WI38 (cell line): ENCODE measurements around the gene STEEP1.
"Not testable (repeated sequence)": the region's sequence is repeated elsewhere in the genome, so short reads cannot be mapped to it uniquely, and the experiment has no call there.

Experiments used
- H3K4me3 ChIP-seq: 2 replicates; pipeline ENCODE4 v1.5.1; 2011; ENCODE audit warnings: low read depth, mild to moderate bottlenecking, control low read depth, low read length
- TF ChIP-seq, protein P1 (sequence below): IDR thresholded peaks from 2 replicates; pipeline ENCODE4 v1.5.1; 2012; ENCODE audit warnings: low read depth, mild to moderate bottlenecking, control low read depth, low read length

The STEEP1 gene

DNA sequence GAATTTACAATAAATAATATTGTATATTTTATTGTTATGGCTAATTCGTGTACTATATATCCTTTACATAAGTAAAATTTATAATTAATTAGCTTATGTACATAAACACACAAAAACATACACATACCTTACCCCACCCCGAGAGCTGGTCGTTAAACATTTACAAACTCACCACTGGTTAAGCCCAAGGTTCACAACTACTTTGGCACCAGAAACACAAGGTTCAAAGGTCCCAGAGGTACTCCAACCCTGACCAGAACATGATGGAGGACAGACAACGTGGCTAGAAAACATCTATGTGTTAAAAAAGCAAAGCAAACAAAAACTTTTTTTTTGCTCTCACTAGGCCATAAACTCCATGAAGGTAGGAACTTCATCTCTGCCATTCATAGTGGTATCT is 59.3 kb downstream of the STEEP1 start:
- TF ChIP-seq, protein P1, sequence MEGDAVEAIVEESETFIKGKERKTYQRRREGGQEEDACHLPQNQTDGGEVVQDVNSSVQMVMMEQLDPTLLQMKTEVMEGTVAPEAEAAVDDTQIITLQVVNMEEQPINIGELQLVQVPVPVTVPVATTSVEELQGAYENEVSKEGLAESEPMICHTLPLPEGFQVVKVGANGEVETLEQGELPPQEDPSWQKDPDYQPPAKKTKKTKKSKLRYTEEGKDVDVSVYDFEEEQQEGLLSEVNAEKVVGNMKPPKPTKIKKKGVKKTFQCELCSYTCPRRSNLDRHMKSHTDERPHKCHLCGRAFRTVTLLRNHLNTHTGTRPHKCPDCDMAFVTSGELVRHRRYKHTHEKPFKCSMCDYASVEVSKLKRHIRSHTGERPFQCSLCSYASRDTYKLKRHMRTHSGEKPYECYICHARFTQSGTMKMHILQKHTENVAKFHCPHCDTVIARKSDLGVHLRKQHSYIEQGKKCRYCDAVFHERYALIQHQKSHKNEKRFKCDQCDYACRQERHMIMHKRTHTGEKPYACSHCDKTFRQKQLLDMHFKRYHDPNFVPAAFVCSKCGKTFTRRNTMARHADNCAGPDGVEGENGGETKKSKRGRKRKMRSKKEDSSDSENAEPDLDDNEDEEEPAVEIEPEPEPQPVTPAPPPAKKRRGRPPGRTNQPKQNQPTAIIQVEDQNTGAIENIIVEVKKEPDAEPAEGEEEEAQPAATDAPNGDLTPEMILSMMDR: no peak
- no peak overlapping the region for H3K4me3 ChIP-seq

DNA sequence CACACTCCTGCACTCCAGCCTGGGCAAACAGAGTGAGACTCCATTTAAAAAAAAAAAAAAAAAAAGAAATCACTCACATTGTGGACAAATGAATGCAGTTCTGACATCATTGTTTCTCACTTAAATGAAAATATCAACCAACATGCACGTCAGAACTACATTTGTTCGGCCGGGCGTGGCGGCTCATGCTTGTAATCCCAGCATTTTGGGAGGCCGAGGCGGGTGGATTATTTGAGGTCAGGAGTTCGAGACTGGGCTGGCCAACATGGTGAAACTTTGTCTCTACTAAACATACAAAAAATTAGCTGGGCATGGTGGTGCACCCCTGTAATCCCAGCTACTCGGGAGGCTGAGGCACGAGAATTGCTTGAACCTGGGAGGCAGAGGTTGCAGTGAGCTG is 60.1 kb downstream of the STEEP1 start:
- H3K4me3 ChIP-seq: not testable (repeated sequence)

DNA sequence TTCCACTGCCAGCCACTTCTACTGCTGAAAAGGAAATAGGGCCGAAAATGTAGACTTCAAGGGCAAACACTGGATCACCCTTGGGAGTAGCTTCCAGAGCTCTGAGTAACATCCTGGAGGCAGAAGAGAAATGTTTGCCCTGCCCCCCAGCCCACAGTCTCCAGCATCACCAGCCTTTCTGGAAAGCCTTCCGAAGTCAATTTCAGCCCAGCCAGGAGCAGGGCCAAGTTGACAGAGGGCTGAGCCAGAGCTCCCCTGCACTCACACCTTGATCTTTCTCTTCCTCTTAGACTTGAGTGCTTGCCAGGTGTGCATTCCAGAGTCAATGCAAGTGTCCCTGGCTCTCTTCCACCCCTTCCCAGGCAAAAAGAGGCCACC is 61.7 kb downstream of the STEEP1 start:
- no peak overlapping the region for H3K4me3 ChIP-seq
- TF ChIP-seq, protein P1: no peak

DNA sequence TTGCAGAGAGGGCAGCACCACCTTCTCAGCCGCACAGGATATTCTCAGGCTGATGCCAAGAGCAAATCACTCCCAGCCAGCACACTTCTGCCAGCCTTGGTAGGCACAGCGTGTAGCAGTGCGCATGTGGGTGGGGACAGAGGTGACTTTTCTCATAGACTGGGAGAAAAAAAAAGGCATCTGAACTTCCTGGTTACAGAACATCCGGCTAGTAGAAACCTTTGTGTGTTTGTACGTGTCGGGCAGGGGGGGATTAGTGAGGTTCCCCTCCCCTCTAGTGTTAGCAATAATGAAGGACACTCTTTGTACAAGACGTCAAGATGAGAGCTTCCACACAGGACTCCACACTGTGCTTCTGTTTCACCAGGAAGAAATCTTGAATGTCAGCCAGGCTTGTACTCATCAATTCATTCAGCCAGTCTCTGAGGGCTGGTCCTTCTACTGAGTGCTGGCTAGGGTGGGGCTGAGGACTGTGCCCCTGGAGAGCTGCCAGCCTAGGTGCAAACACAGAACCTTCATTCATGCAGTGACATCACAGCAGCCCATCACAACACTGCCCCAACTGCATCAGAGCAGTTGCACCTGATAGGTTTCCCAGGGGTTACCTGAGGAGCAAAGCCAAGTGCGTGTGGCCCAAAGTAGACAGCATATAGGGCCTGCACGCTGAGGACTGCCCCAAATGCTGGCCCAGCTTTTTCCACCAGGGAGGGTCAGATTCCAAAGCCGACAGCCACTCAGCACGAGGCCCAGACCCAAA is 62.3 kb downstream of the STEEP1 start:
- TF ChIP-seq, protein P1: no peak
- H3K4me3 ChIP-seq: no peak overlapping the region

DNA sequence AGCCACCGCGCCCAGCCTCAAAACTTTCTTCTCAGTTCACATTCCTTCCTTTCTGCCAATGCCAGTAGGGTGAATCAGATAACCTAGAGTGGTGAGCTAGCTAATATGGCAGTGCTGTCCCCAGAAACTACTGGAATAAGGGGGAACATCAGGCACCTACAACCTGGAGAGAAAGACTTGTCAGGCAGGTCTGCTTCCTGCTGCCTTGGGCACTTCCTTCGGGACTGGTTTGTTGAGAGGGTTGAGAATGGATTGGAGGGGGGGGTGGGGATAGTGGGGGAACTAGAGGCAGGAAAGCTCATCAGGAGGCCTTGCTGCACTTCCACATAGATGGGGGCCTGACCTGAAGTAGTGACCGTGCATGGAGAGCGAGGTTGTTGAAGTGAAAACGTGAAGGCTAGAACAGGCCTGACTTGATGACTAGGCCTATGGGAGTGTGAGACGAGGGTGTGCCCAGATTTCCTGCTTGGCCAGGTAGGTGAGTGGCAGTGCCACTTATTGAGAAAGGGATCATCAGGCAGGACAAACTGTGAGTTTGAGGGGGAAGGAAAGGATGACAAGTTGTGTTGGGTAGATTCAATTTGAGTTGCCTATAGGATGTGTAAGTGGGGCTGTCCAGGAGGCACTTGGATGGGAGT is 63.6 kb downstream of the STEEP1 start:
- TF ChIP-seq, protein P1: no peak
- H3K4me3 ChIP-seq: no peak overlapping the region

DNA sequence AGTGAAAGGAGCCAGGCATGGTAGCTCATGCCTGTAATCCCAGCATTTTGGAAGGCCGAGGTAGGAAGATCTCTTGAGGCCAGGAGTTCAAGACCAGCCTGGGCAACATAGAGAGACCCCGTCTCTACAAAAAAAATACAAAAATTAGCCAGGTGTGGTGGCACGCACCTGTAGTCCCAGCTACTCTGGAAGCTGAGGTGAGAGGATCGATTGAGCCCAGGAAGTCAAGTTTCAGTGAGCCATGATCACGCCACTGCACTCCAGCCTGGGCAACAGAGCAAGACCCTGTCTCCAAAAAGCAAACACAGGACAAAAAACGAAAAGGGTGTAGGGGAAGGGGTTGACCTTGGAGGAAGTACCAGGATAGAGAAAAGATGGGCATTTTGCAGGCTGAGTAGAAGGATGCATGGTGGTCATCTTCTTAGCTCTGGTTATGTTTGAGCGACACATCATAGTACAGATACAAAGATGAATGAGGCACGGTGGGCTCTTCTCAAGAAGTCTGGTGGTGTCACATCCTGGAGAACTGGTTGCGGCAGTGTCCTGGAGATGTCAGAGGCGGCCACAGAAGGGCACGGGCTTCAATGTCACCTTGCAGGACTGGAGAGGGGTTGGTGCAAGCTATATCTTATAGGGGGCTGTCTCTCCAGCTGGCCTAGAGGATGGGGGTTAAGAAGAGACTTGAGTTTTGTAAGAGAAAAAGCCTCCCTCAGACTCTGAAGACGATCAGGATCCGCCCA is 65.0 kb downstream of the STEEP1 start:
- TF ChIP-seq, protein P1: no peak
- H3K4me3 ChIP-seq: no peak overlapping the region

DNA sequence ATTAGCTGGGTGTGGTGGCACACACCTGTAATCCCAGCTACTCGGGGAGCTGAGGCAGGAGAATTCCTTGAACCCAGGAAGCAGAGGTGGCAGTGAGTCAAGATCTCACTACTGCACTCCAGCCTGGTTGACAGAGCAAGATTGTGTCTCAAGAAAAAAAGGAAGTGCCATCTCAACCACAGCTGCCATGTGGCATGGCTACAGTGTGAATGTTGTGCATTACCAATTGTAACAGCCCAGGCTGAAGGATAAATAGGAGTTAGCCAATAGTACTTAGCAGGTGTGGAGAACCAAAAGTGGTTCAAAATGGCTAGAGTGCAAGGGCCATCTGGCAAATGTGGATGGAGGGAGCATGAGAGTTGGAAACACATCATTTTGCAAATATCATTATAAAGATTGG is 68.0 kb downstream of the STEEP1 start:
- TF ChIP-seq, protein P1: no peak
- H3K4me3 ChIP-seq: no peak overlapping the region
